OCI-LY7 (cell line): ENCODE results near the gene TMEM184B.

Experiments used
- CTCF ChIP-seq: fragments of 200-600 bp; sonication (generic); conservative IDR thresholded peaks from 2 replicates; pipeline ENCODE4 v1.5.1; 2014; ENCODE audit warnings: mild to moderate bottlenecking, antibody characterized with exemption, low read length, moderate library complexity, mixed read lengths
- EZH2phosphoT487 ChIP-seq: fragments of 200-600 bp; sonication (generic); IDR thresholded peaks from 2 replicates; pipeline ENCODE4 v1.6.1; 2018; ENCODE audit warnings: low read depth, borderline replicate concordance, mild to moderate bottlenecking, mixed run types, antibody characterized with exemption, low read length, moderate library complexity, mixed read lengths

GRCh38 chr22:38232196-38232595 is 40.6 kb downstream of the TMEM184B start:
- TF ChIP-seq CTCF (no peak), EZH2phosphoT487 (no peak)
